Peyer's patch (tissue), 4 donors: Measurements from ENCODE around the gene RABL6. TPM values are rescaled to one million over a fixed set of nuclear protein-coding genes. Genes with fewer than 3 reads are reported as not detected.

ENCODE experiments used
- DNase-seq, 3 donors: peaks; one replicate each; pipeline ENCODE4 v3.0.0-alpha.2; 2017 to 2019
- H3K27ac ChIP-seq, 4 donors: fragments of 200-600 bp; sonication (generic); one replicate each; pipeline ENCODE4 v1.5.1; 2016 to 2019
- H3K27me3 ChIP-seq, 2 donors: fragments of 200-600 bp; sonication (generic); one replicate each; pipeline ENCODE4 v1.5.1; 2019
- H3K36me3 ChIP-seq, 3 donors: fragments of 200-600 bp; sonication (generic); one replicate each; pipeline ENCODE4 v1.5.1; 2016 to 2019
- H3K4me1 ChIP-seq, 4 donors: fragments of 200-600 bp; sonication (generic); one replicate each; pipeline ENCODE4 v1.5.1; 2016 to 2019
- H3K4me3 ChIP-seq, 4 donors: fragments of 200-600 bp; sonication (generic); 1 replicate in 3 of 4; 2 replicates in 1 of 4; pipeline ENCODE4 v1.5.1; 2016 to 2019; ENCODE audit warnings: mild to moderate bottlenecking in 1 of 4
- H3K9me3 ChIP-seq, 4 donors: fragments of 200-600 bp; sonication (generic); one replicate each; pipeline ENCODE4 v1.5.1; 2016 to 2019; ENCODE audit warnings: mild to moderate bottlenecking in 1 of 4
- CTCF ChIP-seq, 6 experiments: fragments of 450-650 bp in 4 of 6; fragments of 200-600 bp in 2 of 6; sonication (generic) in 1 of 6; IDR thresholded peaks; one replicate each; pipeline ENCODE4 v1.5.1; 2017 to 2019; ENCODE audit warnings: antibody characterized with exemption in 6 of 6, mild to moderate bottlenecking in 3 of 6, moderate library complexity in 1 of 6
- POLR2A ChIP-seq, 2 donors: fragments of 450-650 bp; IDR thresholded peaks; one replicate each; pipeline ENCODE4 v1.5.1; 2017; ENCODE audit warnings: antibody characterized with exemption in 2 of 2, mild to moderate bottlenecking in 2 of 2, moderate library complexity in 2 of 2
- total RNA-seq, 4 donors: library from RNA; depleted of rRNA; stranded (reverse); fragments of >200 nt; gene quantifications; one replicate each; pipeline ENCODE4 v1.1.0, GENCODE V29; 2016

RABL6 gene
- total RNA-seq, 4 donors from 2014 or later, result 98.4 to 187 (median 134) TPM

GRCh38 chr9:136821826-136822544, 14.2 kb downstream of the RABL6 start:
- Histone ChIP-seq H3K9me3 (no peaks in the 10 kb centered on the region), H3K27ac (no peak overlapping the region), H3K4me3 (peak overlapping the region in 1 of 4 donors; percentile 43), H3K4me1 (peaks cover 0 to 6% (median 0%) of the 10 kb centered on the region in 4 donors), H3K27me3 (no peaks in the 10 kb centered on the region), H3K36me3 (peaks cover 0 to 41% (median 0%) of the 10 kb centered on the region in 3 donors)
- DNase-seq, result no peak
- no peak for TF ChIP-seq CTCF (IDR thresholded peaks at IDR 0.05)
- no peak for TF ChIP-seq POLR2A (IDR thresholded peaks at IDR 0.05)

- no peaks in the 10 kb centered on the region for H3K9me3 ChIP-seq
- DNase-seq, result no peak
- H3K36me3 ChIP-seq, result peaks cover 0 to 51% (median 0%) of the 10 kb centered on the region in 3 donors
- H3K4me3 ChIP-seq, result no peak overlapping the region
- H3K4me1 ChIP-seq, result peaks cover 0 to 6% (median 0%) of the 10 kb centered on the region in 4 donors
- TF ChIP-seq CTCF (IDR thresholded peaks at IDR 0.05) (no peak), POLR2A (IDR thresholded peaks at IDR 0.05) (no peak)
- no peaks in the 10 kb centered on the region for H3K27me3 ChIP-seq
- H3K27ac ChIP-seq, result no peak overlapping the region
These were observed 15.6 kb downstream of the RABL6 start for GRCh38 chr9:136823136-136824046.

GRCh38 chr9:136824496-136825225, 16.9 kb downstream of the RABL6 start:
- H3K27me3 ChIP-seq, result no peaks in the 10 kb centered on the region
- no peaks in the 10 kb centered on the region for H3K9me3 ChIP-seq
- H3K36me3 ChIP-seq, result peaks cover 0 to 63% (median 0%) of the 10 kb centered on the region in 3 donors
- DNase-seq, result no peak
- TF ChIP-seq CTCF (IDR thresholded peaks at IDR 0.05) (no peak), POLR2A (IDR thresholded peaks at IDR 0.05) (no peak)
- no peak overlapping the region for H3K27ac ChIP-seq
- peaks cover 0 to 6% (median 0%) of the 10 kb centered on the region in 4 donors for H3K4me1 ChIP-seq
- no peak overlapping the region for H3K4me3 ChIP-seq

- H3K4me3 ChIP-seq, result no peak overlapping the region
- TF ChIP-seq POLR2A (IDR thresholded peaks at IDR 0.05), result no peak
- TF ChIP-seq CTCF (IDR thresholded peaks at IDR 0.05), result no peak
- H3K27me3 ChIP-seq, result no peaks in the 10 kb centered on the region
- no peak for DNase-seq
- no peak overlapping the region for H3K27ac ChIP-seq
- peaks cover 0 to 6% (median 0%) of the 10 kb centered on the region in 4 donors for H3K4me1 ChIP-seq
- peaks cover 0 to 72% (median 0%) of the 10 kb centered on the region in 3 donors for H3K36me3 ChIP-seq
- H3K9me3 ChIP-seq, result no peaks in the 10 kb centered on the region
These were observed 17.8 kb downstream of the RABL6 start for GRCh38 chr9:136825295-136826187.
